Astrocyte of the spinal cord (primary cell): Measurements from ENCODE around the gene SLC66A2.

ENCODE experiments used
- DNase-seq: peaks from one replicate; pipeline ENCODE4 v3.0.0; 2011; ENCODE audit warnings: low read depth, low spot score
- H3K4me3 ChIP-seq: 2 replicates; pipeline ENCODE4 v1.5.1; 2011; ENCODE audit warnings: low read depth, mild to moderate bottlenecking, low read length, moderate library complexity
- in situ Hi-C: cut with HindIII; loops from 2 replicates; pipeline ENCODE4 v1.10.0; 2017; ENCODE audit warnings: low sequenced_read_pairs
- TF ChIP-seq, protein P1 (sequence below): IDR thresholded peaks from 2 replicates; pipeline ENCODE4 v1.5.1; 2012; ENCODE audit warnings: low read depth, mild to moderate bottlenecking, low read length, inconsistent platforms

SLC66A2 gene

DNA sequence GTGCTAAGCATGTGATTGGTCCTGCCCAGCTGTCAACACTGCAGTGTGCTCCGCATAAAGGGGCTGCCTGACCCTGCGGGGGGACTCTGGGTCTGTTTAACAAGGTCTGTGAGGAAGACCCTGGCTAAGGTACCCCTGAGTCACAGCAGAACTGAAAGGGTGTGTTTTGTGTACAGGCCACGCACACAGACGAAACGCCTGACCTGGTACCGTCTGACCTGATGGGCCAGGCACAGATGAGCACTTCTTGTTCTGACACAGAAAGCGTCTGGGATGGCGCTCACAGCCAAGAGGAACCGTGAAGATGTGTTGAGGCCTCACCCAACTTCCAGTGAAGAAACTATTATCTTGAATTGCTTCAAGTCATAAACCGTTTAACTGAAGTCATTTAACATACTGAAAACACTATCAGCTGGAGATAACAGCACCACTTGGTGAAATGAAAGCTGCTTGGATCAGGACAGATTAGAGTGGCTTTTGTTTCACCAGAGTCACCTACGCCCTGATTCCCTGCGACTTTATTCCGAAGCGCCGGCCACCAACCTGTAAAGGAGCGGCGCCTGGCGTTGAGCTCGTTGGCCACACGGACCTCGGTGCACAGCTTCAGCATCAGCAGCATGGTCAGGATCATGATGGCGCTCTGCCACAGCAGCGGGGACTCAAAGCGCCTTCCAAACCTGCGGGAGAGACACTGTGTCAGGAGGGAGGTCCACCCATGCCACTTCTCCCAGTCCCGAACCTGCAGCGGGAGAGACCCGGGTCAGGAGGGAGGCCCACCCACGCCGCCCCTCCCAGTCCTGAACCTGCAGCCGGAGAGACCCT is 8.5 kb downstream of the SLC66A2 start:
- in situ Hi-C loops, result no loop called here

DNA sequence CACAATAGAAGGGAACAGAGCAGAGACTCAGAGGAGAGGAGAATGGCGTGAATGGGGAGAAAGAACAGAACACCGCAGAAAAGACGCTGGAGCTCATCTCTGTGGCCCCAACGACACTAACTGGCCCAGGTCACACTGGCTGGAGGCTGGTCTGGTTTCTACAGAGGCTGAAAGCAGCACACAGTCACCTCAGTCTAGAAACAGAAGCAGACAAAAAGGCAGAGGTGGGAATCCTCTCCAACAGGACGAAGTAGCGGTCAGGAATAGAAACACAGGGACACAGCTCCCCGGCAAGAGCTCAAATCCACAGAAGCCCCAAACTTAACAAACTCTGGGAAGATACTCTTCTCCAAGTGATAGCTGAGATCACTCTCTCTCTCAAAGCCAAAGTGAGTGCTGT is 9.2 kb downstream of the SLC66A2 start:
- TF ChIP-seq, protein P1, sequence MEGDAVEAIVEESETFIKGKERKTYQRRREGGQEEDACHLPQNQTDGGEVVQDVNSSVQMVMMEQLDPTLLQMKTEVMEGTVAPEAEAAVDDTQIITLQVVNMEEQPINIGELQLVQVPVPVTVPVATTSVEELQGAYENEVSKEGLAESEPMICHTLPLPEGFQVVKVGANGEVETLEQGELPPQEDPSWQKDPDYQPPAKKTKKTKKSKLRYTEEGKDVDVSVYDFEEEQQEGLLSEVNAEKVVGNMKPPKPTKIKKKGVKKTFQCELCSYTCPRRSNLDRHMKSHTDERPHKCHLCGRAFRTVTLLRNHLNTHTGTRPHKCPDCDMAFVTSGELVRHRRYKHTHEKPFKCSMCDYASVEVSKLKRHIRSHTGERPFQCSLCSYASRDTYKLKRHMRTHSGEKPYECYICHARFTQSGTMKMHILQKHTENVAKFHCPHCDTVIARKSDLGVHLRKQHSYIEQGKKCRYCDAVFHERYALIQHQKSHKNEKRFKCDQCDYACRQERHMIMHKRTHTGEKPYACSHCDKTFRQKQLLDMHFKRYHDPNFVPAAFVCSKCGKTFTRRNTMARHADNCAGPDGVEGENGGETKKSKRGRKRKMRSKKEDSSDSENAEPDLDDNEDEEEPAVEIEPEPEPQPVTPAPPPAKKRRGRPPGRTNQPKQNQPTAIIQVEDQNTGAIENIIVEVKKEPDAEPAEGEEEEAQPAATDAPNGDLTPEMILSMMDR, result no peak
- no peak for DNase-seq
- H3K4me3 ChIP-seq, result no peak overlapping the region
- in situ Hi-C loops, result no loop called here

More for the DNA sequence above, 8.5 kb downstream of the SLC66A2 start:
- DNase-seq, result no peak
- H3K4me3 ChIP-seq, result no peak overlapping the region
- TF ChIP-seq, protein P1, result no peak

DNA sequence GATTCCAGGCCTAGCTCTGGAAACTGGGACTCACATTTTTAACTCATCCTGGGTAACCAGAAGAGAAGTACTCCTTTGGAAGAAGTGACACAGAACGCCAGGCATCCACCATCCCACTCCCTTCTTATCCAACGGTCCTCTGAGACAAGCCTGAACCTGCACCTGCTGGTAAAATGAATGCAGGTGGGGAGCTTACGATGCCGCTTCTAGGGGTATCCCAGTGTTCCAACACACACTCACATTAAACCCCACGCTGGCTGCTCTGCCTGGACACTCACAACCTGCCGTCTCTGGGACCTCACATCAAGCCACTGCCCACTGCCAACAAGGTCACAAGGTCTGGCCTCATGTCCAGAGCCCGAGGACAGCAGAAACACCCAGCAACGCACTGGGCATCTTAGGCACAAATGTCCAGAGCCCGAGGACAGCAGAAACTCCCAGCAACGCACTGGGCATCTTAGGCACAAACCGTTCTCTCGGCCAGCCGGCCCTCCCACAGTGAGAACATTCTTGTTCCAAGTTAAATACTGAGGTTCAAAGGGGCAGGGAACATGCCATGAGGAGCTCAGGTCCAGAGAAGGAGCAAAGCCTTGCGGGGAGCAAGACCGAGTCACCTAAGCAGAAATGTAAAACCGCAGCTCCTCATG is 9.9 kb downstream of the SLC66A2 start:
- no peak overlapping the region for H3K4me3 ChIP-seq
- DNase-seq, result no peak
- TF ChIP-seq, protein P1, result no peak
- in situ Hi-C loops, result no loop called here

DNA sequence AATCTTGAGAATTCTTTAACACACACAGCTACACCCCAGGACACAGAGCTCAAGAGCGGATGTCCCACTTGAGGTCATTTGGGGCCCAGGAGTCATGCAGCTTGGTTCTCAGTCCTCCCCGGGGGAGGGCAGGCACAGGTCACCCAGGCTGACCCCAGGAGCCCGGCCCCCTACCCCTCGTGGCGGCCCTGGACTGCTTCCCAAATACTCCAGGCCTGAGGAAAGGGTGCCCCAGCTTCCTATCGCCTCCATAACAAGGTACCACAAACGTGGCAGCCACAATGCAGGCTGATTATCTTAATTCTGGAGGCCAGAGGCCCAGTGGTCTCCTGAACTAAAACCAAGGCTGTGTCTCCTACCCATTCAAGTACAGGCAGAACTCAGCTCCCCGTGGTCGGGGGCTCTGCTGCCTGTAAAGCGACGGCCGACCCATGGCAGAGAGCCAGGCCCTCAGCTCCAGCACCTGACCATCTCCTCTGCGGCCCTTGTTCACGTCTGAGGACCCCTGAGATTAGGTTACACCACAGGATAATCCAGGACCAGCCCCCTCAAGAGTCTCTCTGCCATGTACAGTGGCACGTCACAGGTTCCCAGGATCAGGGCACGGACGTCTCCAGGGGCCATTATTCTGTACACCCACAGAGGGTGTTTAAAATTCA is 10.5 kb downstream of the SLC66A2 start:
- TF ChIP-seq, protein P1, result no peak
- H3K4me3 ChIP-seq, result no peak overlapping the region
- DNase-seq, result no peak
- in situ Hi-C loops, result no loop called here

DNA sequence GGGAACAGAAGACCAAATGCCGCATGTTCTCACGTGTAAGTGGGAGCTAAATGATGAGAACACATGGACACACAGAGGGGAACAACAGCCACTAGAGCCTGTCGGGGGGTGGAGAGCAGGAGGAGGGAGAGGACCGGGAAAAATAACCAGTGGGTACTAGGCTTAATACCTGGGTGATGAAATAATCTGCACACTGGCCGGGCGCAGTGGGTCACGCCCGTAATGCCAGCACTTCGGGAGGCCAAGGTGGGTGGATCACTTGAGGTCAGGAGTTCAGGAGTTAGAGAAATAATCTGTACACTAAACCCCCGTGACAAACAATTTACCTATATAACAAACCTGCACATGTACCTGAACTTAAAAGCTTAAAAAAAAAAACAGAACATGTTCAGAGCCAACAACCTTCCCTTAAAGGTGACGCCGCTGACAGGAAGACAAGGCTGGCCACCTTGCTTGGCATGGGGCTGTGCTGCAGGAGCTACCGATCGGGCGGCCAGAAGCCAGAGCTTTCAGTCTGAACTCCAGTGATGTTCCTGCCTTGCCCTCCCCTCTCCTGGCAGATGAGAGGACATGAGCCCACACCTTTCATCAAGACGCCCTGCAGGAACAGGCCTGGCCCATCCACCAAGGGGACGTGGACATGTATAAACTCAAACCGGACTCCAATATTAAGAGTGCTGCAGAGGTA is 11.2 kb downstream of the SLC66A2 start:
- in situ Hi-C loops, result no loop called here
- DNase-seq, result no peak
- no peak overlapping the region for H3K4me3 ChIP-seq
- TF ChIP-seq, protein P1, result no peak

DNA sequence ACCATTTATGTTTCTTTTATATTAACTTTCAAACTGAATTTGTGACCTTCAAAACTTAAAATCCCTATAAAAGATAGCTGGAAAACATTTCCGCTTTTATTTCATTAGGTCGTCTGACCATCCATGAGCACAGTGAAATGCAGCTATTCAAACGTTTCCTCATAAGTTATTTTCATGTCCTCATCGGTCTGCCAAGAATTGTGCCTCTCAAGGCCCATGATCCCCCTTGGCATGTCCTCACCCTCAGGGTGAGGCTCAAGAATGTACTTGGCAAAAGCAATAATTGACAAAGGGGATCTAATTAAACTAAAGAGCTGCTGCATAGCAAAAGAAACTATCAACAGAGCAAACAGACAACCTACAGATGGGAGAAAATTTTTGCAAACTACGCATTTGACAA is 12.4 kb downstream of the SLC66A2 start:
- in situ Hi-C loops, result no loop called here

More for the DNA sequence above, 12.4 kb downstream of the SLC66A2 start:
- H3K4me3 ChIP-seq, result no peak overlapping the region
- DNase-seq, result no peak
- TF ChIP-seq, protein P1, result no peak
